Large intestine (tissue), 3 donors: ENCODE measurements around the gene ARNT2. TPM values are rescaled to one million over a fixed set of nuclear protein-coding genes. Genes with fewer than 3 reads are reported as not detected.

ENCODE experiments used
- DNase-seq, 2 donors: peaks; one replicate each; pipeline versions ENCODE4 v3.0.0 to v3.0.0-alpha.2; 2013
- H3K27ac ChIP-seq: one replicate; pipeline ENCODE4 v1.5.1; 2013; ENCODE audit warnings: low read length
- H3K27me3 ChIP-seq: 2 replicates; pipeline ENCODE4 v1.6.1; 2013; ENCODE audit warnings: low read length; ENCODE audit not compliant: control insufficient read depth, insufficient read depth
- H3K36me3 ChIP-seq: 2 replicates; pipeline ENCODE4 v1.6.1; 2013; ENCODE audit warnings: low read length; ENCODE audit not compliant: control insufficient read depth, insufficient read depth
- H3K4me1 ChIP-seq: one replicate; pipeline ENCODE4 v1.6.1; 2013; ENCODE audit warnings: low read length; ENCODE audit not compliant: control insufficient read depth, insufficient read depth
- H3K4me3 ChIP-seq: one replicate; pipeline ENCODE4 v1.5.1; 2013; ENCODE audit warnings: low read length
- H3K9me3 ChIP-seq: one replicate; pipeline ENCODE4 v1.6.1; 2013; ENCODE audit warnings: mild to moderate bottlenecking, low read depth, low read length, moderate library complexity; ENCODE audit not compliant: control insufficient read depth
- WGBS: methylation state at CpG from one replicate; pipeline ENCODE4 v1.1.5; 2013; ENCODE audit warnings: low lambda C conversion rate; ENCODE audit not compliant: insufficient coverage; 5-methylcytosine and 5-hydroxymethylcytosine counted together
- polyA plus RNA-seq: library from polyadenylated mRNA; unstranded; fragments of 120-200 nt; gene quantifications from one replicate; pipeline ENCODE4 v1.2.1, GENCODE V29; 2013

The ARNT2 gene
- polyA plus RNA-seq, 1 donor = 8.0 TPM

- H3K36me3 ChIP-seq = no peaks in the 10 kb centered on the region
- H3K27ac ChIP-seq = no peak overlapping the region
- DNase-seq = no peak
- H3K4me1 ChIP-seq = no peaks in the 10 kb centered on the region
- H3K27me3 ChIP-seq = no peaks in the 10 kb centered on the region
- WGBS = no CpG with 5 or more reads among the region's 4 CpGs
- H3K9me3 ChIP-seq = no peaks in the 10 kb centered on the region
- H3K4me3 ChIP-seq = no peak overlapping the region
These were observed 108.8 kb downstream of the ARNT2 start for GRCh38 chr15:80512726-80513660.

GRCh38 chr15:80514071-80514780, 110.0 kb downstream of the ARNT2 start:
- H3K36me3 ChIP-seq = no peaks in the 10 kb centered on the region
- no peak overlapping the region for H3K27ac ChIP-seq
- H3K4me3 ChIP-seq = no peak overlapping the region
- no peak for DNase-seq
- H3K27me3 ChIP-seq = no peaks in the 10 kb centered on the region
- no CpG with 5 or more reads among the region's 10 CpGs for WGBS
- no peaks in the 10 kb centered on the region for H3K9me3 ChIP-seq
- H3K4me1 ChIP-seq = no peaks in the 10 kb centered on the region

DNA sequence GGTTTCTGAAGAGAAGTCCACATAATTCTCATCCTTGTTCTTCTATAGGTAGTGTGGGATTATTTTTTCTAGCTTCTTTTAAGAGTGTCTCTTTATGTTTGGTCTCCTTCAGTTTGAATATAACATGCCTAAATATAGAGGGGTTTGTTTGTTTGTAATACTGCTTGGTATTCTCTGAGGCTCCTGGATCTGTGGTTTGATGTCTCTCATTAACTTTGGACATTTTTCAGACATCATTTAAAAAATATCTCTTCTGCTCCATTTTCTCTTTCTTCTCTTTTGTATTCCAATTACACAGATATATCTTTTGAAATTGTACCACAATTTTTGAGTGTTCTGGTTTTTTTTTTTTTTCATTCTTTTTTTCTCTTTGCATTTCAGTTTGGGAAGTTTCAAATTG, 113.1 kb downstream of the ARNT2 start:
- Histone ChIP-seq H3K36me3 (no peaks in the 10 kb centered on the region), H3K27ac (no peak overlapping the region)

GRCh38 chr15:80518522-80518921, 114.3 kb downstream of the ARNT2 start:
- H3K36me3 ChIP-seq = no peaks in the 10 kb centered on the region
- no peak overlapping the region for H3K27ac ChIP-seq
- no peaks in the 10 kb centered on the region for H3K4me1 ChIP-seq
- WGBS = no CpG with 5 or more reads among the region's 1 CpG
- H3K27me3 ChIP-seq = no peaks in the 10 kb centered on the region
- no peak overlapping the region for H3K4me3 ChIP-seq
- no peak for DNase-seq
- H3K9me3 ChIP-seq = no peaks in the 10 kb centered on the region

More for the DNA sequence above, 113.1 kb downstream of the ARNT2 start:
- H3K4me3 ChIP-seq = no peak overlapping the region
- DNase-seq = no peak
- H3K27me3 ChIP-seq = no peaks in the 10 kb centered on the region
- no peaks in the 10 kb centered on the region for H3K4me1 ChIP-seq
- no peaks in the 10 kb centered on the region for H3K9me3 ChIP-seq

DNA sequence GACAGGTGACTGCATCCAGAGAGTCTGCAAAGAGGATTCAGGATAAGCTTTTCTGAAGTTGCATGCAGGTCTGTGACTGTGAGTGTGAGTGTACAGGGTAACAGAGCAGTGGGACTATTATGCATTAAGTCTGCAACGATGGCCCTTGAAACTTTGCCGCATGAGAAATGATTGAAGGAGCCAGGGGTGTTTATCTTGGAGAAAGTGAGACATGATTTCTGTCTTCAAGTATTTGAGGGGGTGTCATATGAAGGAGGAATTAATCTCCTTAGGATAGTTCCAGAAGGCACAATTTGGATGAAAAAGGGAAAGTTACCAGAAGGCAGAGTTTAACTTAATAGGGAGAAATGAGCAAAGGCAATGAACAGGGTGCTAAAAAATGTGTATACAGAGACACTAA, 119.6 kb downstream of the ARNT2 start:
- H3K9me3 ChIP-seq = no peaks in the 10 kb centered on the region
- WGBS = no CpG with 5 or more reads among the region's 2 CpGs
- no peak for DNase-seq
- H3K27me3 ChIP-seq = no peaks in the 10 kb centered on the region
- no peak overlapping the region for H3K27ac ChIP-seq
- H3K36me3 ChIP-seq = no peaks in the 10 kb centered on the region
- no peaks in the 10 kb centered on the region for H3K4me1 ChIP-seq
- H3K4me3 ChIP-seq = no peak overlapping the region

GRCh38 chr15:80525853-80526252, 121.7 kb downstream of the ARNT2 start:
- no peak overlapping the region for H3K4me3 ChIP-seq
- no CpG with 5 or more reads among the region's 2 CpGs for WGBS
- no peak overlapping the region for H3K27ac ChIP-seq
- H3K36me3 ChIP-seq = no peaks in the 10 kb centered on the region
- no peaks in the 10 kb centered on the region for H3K4me1 ChIP-seq
- H3K9me3 ChIP-seq = no peaks in the 10 kb centered on the region
- no peaks in the 10 kb centered on the region for H3K27me3 ChIP-seq
- no peak for DNase-seq

DNA sequence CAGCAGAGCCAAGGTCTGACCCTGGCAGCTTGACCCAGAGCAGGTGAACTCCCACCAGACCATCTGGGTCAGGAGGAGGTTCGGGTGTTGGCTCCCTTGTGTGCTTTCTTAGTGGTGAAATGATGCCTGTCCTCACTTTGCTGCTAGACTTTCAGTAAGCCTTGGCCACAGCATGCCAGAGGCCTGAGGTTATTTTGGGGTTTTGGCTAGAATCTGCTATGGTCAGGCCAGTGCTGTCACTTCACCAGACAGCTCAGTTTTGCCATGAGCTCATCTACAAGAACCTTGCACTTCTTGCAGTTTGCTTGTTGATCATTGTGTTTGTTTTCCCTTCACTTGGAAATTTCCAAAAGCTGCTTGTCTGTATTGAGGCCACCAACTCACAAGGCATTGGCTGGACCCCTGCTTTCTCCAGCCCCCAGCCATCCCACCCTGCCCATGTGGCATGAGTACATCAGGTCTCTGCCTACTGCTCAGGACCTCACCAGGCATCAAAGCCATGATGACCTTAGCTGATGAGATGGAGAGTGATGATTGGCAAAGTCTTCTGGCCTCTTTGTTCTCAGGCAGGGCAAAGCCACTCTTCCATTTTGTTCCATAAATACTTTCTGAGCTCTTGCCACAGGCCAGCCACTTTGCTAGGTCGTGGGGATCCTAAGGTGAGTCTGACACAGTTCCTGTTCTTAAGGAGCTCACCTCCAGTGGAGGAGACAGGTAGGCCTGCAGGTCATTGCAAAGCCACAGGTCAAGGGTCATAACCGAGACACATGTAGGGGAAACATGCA, 122.6 kb downstream of the ARNT2 start:
- H3K36me3 ChIP-seq = no peaks in the 10 kb centered on the region
- H3K27ac ChIP-seq = no peak overlapping the region
- no peaks in the 10 kb centered on the region for H3K4me1 ChIP-seq
- no peak overlapping the region for H3K4me3 ChIP-seq
- WGBS = no CpG with 5 or more reads among the region's 3 CpGs
- no peaks in the 10 kb centered on the region for H3K27me3 ChIP-seq
- no peaks in the 10 kb centered on the region for H3K9me3 ChIP-seq
- no peak for DNase-seq

DNA sequence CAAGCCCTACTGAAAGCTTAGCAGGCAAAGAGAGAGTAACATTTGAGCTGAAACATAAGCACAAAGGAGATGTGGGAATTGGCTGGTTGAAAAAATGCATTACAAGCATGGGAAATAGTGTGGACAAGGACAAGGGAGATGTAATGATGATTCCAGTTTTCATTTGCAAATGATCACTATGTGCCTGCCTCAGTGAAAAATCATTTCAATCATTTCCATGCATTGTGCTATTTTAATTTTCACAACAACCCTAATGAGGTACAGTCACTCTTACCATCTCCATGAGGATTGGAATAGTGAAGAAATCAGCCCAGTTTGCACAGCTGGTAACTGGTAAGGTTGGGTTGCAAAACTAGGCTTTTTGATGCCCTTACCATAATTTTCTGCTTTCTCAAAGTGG, 123.2 kb downstream of the ARNT2 start:
- no peak for DNase-seq
- H3K27me3 ChIP-seq = no peaks in the 10 kb centered on the region
- no peak overlapping the region for H3K4me3 ChIP-seq
- no peak overlapping the region for H3K27ac ChIP-seq
- no peaks in the 10 kb centered on the region for H3K9me3 ChIP-seq
- no peaks in the 10 kb centered on the region for H3K36me3 ChIP-seq
- no peaks in the 10 kb centered on the region for H3K4me1 ChIP-seq

DNA sequence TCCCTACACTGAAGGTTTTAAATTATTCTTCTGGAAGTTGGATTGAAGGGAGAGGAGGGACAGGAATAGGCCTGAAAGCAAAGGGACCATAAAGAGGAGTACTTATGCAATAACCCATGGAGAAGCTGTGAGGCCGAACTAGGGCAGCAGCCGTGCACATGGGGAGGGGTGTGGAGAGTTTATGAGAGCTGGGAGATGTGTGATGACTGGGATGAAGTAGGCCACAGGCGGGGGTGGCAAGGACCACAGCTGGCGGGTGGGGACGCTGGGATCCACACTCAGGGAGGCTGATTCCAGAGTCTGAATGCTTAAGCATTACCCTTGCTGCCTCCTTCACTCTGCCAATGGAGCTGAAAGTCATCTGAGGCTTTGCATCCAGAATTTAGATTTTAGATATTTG, 123.8 kb downstream of the ARNT2 start:
- Histone ChIP-seq H3K4me1 (no peaks in the 10 kb centered on the region), H3K4me3 (no peak overlapping the region), H3K36me3 (no peaks in the 10 kb centered on the region), H3K27ac (no peak overlapping the region), H3K9me3 (no peaks in the 10 kb centered on the region), H3K27me3 (no peaks in the 10 kb centered on the region)
- no peak for DNase-seq
- WGBS = no CpG with 5 or more reads among the region's 5 CpGs

DNA sequence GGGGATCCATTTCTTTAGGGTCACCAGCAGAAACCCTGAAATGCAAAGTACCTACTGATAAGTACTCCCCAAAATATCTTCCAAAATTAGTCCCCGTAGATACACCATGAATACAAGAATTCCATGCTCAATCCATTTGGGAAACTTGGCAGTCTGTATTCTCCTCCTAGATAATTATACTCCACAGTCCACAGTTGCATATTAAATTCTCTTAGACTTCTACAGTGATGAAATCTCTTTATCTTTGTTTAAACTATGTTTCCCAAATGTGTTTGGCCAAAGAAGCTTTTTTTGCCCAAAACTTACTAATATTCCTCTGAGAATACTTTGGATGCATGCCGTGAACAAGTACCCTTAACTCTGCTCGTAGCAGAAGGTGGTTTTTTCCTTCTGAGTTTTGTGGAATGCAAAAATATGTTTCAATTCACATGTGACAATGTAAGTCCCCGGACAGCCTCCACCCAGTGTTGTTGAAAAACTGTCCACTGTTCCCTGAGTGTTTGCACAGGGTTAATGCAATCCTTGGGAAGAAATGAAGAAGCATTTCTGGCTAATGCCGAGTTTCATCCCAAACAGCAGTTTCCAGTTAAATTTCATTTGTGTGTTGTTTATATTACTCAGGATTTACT, 126.7 kb downstream of the ARNT2 start:
- H3K27ac ChIP-seq = no peak overlapping the region
- H3K36me3 ChIP-seq = no peaks in the 10 kb centered on the region
- WGBS = 53% methylated on average over 2 of the region's 5 CpGs
- no peaks in the 10 kb centered on the region for H3K9me3 ChIP-seq
- H3K27me3 ChIP-seq = no peaks in the 10 kb centered on the region
- no peak overlapping the region for H3K4me3 ChIP-seq
- H3K4me1 ChIP-seq = no peaks in the 10 kb centered on the region
- no peak for DNase-seq
